ENCODE results near the gene FAM53B.

Gene FAM53B

DNA sequence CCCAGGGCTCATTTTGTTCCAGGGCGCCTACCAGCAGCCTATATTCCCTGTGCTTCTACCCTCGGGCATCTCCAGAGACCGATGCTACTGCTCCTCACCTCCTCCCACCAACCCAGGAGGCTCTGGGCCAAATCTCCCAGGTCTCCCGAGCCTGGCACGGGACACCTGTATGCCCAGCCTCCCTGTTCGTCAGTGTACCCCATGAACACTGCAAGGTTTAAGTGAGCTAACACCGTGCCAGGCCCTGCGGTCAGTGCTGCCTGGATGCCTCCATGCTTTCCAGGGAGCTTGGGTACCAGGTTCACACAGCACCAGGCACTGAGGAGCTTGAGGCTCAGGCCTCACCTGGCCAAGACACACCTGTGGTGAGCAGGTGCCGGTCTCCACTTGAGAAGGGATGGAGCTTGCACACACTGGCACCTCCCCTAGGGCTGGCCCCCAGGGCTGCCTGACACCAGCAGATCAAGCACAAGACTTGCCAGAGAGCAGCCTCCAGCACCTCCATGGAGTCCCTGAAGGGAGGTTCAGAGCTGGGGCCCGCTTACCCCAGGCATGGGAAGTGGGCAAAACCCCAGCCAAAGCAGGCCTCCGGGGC lies 80.3 kb downstream of the FAM53B start:
- Histone ChIP-seq H3K36me3 (peaks cover 6% of the 10 kb centered on the region), H3K27ac (no peak overlapping the region), H3K4me3 (ENCODE audit: low read depth, low read length) (no peak overlapping the region), H3K27me3 (ENCODE audit: insufficient read depth, low read depth, severe bottlenecking) (no peaks in the 10 kb centered on the region), H3K9me3 (ENCODE audit: severe bottlenecking) (no peaks in the 10 kb centered on the region)
- DNase-seq: no peak
- TF ChIP-seq, protein P1, sequence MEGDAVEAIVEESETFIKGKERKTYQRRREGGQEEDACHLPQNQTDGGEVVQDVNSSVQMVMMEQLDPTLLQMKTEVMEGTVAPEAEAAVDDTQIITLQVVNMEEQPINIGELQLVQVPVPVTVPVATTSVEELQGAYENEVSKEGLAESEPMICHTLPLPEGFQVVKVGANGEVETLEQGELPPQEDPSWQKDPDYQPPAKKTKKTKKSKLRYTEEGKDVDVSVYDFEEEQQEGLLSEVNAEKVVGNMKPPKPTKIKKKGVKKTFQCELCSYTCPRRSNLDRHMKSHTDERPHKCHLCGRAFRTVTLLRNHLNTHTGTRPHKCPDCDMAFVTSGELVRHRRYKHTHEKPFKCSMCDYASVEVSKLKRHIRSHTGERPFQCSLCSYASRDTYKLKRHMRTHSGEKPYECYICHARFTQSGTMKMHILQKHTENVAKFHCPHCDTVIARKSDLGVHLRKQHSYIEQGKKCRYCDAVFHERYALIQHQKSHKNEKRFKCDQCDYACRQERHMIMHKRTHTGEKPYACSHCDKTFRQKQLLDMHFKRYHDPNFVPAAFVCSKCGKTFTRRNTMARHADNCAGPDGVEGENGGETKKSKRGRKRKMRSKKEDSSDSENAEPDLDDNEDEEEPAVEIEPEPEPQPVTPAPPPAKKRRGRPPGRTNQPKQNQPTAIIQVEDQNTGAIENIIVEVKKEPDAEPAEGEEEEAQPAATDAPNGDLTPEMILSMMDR (IDR thresholded peaks at IDR 0.05; ENCODE audit: low read depth, low read length): no peak

DNA sequence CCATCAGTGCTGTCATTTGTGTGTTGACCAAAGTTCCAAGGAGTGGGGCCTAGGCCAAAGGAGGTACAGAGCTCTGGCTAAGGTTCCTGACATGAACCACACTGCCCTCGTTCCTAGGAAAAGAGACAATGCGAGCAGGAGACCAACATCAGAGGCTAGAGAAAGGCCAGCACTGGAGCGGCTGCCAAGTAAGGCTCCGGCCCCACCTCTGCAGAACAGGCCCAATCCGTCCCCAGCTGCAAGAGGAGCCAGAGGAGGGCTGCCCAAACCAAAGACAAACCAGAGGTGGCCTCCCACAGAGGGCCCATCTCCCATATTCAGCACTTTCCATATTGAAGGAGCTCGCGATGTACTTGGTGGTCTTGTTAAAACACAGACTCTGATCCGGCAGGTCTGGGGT lies 81.0 kb downstream of the FAM53B start:
- peaks cover 6% of the 10 kb centered on the region for H3K36me3 ChIP-seq
- TF ChIP-seq, protein P1 (IDR thresholded peaks at IDR 0.05; ENCODE audit: low read depth, low read length): no peak
- no peaks in the 10 kb centered on the region for H3K27me3 ChIP-seq (ENCODE audit: insufficient read depth, low read depth, severe bottlenecking)
- no peaks in the 10 kb centered on the region for H3K9me3 ChIP-seq (ENCODE audit: severe bottlenecking)
- no peak overlapping the region for H3K4me3 ChIP-seq (ENCODE audit: low read depth, low read length)
- H3K27ac ChIP-seq: no peak overlapping the region
- no peak for DNase-seq

DNA sequence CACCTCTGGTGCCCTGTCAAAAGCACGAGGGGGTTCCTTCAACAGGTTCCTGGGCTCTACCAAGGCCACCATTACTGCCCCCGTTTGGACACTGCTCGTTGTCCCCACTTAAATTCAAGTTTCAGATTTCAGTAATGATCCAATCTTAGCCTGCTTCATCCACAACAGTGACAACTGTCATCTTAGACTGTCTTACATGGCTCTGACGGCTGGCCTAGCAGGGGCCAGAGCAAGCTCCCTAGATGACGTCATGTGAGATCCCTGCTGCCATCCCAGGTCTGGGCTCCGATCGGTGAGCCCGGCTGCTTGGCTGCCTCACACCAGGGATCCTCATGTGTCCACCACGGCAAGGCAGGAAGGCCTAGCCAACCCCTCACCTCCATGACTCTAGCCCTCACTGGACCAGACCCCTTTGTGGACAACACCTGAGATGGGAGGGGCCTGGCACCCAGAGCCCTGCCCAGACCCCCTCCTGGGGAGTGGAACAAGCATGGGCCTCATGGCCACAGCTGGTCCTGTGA lies 82.5 kb downstream of the FAM53B start:
- Histone ChIP-seq H3K27ac (no peak overlapping the region), H3K27me3 (ENCODE audit: insufficient read depth, low read depth, severe bottlenecking) (no peaks in the 10 kb centered on the region), H3K36me3 (peaks cover 6% of the 10 kb centered on the region), H3K4me3 (ENCODE audit: low read depth, low read length) (no peak overlapping the region), H3K9me3 (ENCODE audit: severe bottlenecking) (no peaks in the 10 kb centered on the region)
- TF ChIP-seq, protein P1 (IDR thresholded peaks at IDR 0.05; ENCODE audit: low read depth, low read length): no peak
- DNase-seq: no peak

GRCh38 chr10:124660404-124661125 lies 83.6 kb downstream of the FAM53B start:
- H3K9me3 ChIP-seq (ENCODE audit: severe bottlenecking): no peaks in the 10 kb centered on the region
- H3K27me3 ChIP-seq (ENCODE audit: insufficient read depth, low read depth, severe bottlenecking): no peaks in the 10 kb centered on the region
- TF ChIP-seq, protein P1 (IDR thresholded peaks at IDR 0.05; ENCODE audit: low read depth, low read length): no peak
- no peak overlapping the region for H3K27ac ChIP-seq
- peaks cover 6% of the 10 kb centered on the region; the same call in 1 of the 2 replicates for H3K36me3 ChIP-seq
- no peak overlapping the region for H3K4me3 ChIP-seq (ENCODE audit: low read depth, low read length)
- DNase-seq: no peak

DNA sequence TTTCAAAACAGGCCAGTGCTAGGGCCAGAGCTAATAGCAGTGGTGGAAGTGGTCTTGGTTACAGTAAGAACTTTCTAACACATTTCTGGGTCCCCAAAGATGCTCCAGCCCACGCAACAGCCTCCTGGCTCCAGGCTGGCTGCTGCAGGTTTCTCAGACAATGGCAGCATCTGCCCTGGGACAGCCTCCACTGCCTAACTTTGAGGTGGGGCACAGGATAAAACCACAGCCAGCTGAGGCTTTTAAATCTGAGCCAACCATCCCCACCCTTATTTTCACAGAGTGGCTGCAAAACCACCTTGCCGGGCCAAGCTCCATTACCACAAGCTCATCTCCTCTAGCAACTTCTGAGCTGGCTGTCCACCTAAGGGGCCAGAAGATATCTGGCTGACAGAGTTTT lies 84.8 kb downstream of the FAM53B start:
- no peak for DNase-seq
- no peak overlapping the region for H3K4me3 ChIP-seq (ENCODE audit: low read depth, low read length)
- H3K27ac ChIP-seq: no peak overlapping the region
- H3K27me3 ChIP-seq (ENCODE audit: insufficient read depth, low read depth, severe bottlenecking): no peaks in the 10 kb centered on the region
- no peaks in the 10 kb centered on the region for H3K9me3 ChIP-seq (ENCODE audit: severe bottlenecking)
- TF ChIP-seq, protein P1 (IDR thresholded peaks at IDR 0.05; ENCODE audit: low read depth, low read length): no peak
- H3K36me3 ChIP-seq: peaks cover 6% of the 10 kb centered on the region; the same call in 1 of the 2 replicates

Measured in WERI-Rb-1 (cell line).